Measurements from ENCODE around the gene SHTN1. TPM values are rescaled to one million over a fixed set of nuclear protein-coding genes. Genes with fewer than 3 reads are reported as not detected.

SHTN1 gene
- total and polyA plus RNA-seq, 10 of the 15 experiments (the other 5 are each of a cell fraction or from before 2014, with no cell fraction given): 0.79 to 4.0 (median 2.0) TPM

- intact Hi-C loops (cut with micrococcal nuclease; ENCODE audit: unreplicated experiment): no loop called here
- ChIA-PET POLR2A (no interaction called here), CTCF (interaction anchor here (0.9 kb wide), 1 partner anchor 226 kb away, joined by 6 read pairs; no protein-coding TSS in a partner anchor), RAD21 (ENCODE audit: unreplicated experiment) (no interaction called here), SMC1A (ENCODE audit: uncharacterized antibody, unreplicated experiment) (interaction anchor here (0.5 to 1.0 kb wide), 2 partner anchors 14 to 35 kb away, joined by 3 read pairs; no protein-coding TSS in a partner anchor)
- in situ Hi-C loops (cut with MboI): no loop called here
- 29% methylated on average over 9 of the region's 9 CpGs for WGBS (ENCODE audit: insufficient coverage, insufficient replicate concordance, low lambda C conversion rate, missing lambda C conversion rate)
- Histone ChIP-seq H3K27ac (ENCODE audit: control insufficient read depth, insufficient read depth) (no peak overlapping the region), H3K9me3 (replicated peaks; ENCODE audit: control insufficient read depth, insufficient read depth, low read length) (no peaks in the 10 kb centered on the region), H2AFZ (ENCODE audit: control insufficient read depth, low read depth, low read length) (no peak overlapping the region), H3K36me3 (ENCODE audit: control insufficient read depth in 2 of 2, insufficient read depth in 2 of 2, low read length in 1 of 2) (no peaks in the 10 kb centered on the region), H3K4me3 (no peak overlapping the region), H3K9ac (ENCODE audit: control insufficient read depth, insufficient read depth, low read length) (no peak overlapping the region), H3K27me3 (replicated peaks in 1 of 2; ENCODE audit: control insufficient read depth in 2 of 2, insufficient read depth in 2 of 2, low read length in 1 of 2) (no peaks in the 10 kb centered on the region), H3K4me1 (ENCODE audit: control insufficient read depth, insufficient read depth, low read length) (no peaks in the 10 kb centered on the region), H4K20me1 (ENCODE audit: control insufficient read depth, insufficient read depth) (no peaks in the 10 kb centered on the region), H3K4me2 (ENCODE audit: control insufficient read depth, insufficient read depth) (no peak overlapping the region), H3K79me2 (ENCODE audit: control insufficient read depth, insufficient read depth, low read length) (no peaks in the 10 kb centered on the region)
- FAIRE-seq: no peak
- BruUV-seq (replicated peaks): no TSS peak
- ATAC-seq: no peak
- no peak for TF ChIP-seq E2F4 (IDR thresholded peaks at IDR 0.05; ENCODE audit: low read depth, low read length)
- no peak for TF ChIP-seq RFX5 (IDR thresholded peaks at IDR 0.05; ENCODE audit: low read depth, low read length)
- no peak for TF ChIP-seq TBL1XR1 (IDR thresholded peaks at IDR 0.05; ENCODE audit: low read depth, low read length)
- DNase-seq (ENCODE audit: low read depth, low spot score): no peak
Observed at GRCh38 chr10:116961406-116962251, 43.4 kb downstream of the SHTN1 start.

- Histone ChIP-seq H3K4me3 (no peak overlapping the region), H3K9ac (ENCODE audit: control insufficient read depth, insufficient read depth, low read length) (no peak overlapping the region), H3K9me3 (replicated peaks; ENCODE audit: control insufficient read depth, insufficient read depth, low read length) (no peaks in the 10 kb centered on the region), H3K36me3 (ENCODE audit: control insufficient read depth in 2 of 2, insufficient read depth in 2 of 2, low read length in 1 of 2) (no peaks in the 10 kb centered on the region), H3K27ac (ENCODE audit: control insufficient read depth, insufficient read depth) (no peak overlapping the region), H3K79me2 (ENCODE audit: control insufficient read depth, insufficient read depth, low read length) (no peaks in the 10 kb centered on the region), H2AFZ (ENCODE audit: control insufficient read depth, low read depth, low read length) (no peak overlapping the region), H3K27me3 (replicated peaks in 1 of 2; ENCODE audit: control insufficient read depth in 2 of 2, insufficient read depth in 2 of 2, low read length in 1 of 2) (no peaks in the 10 kb centered on the region), H3K4me2 (ENCODE audit: control insufficient read depth, insufficient read depth) (no peak overlapping the region), H4K20me1 (ENCODE audit: control insufficient read depth, insufficient read depth) (no peaks in the 10 kb centered on the region), H3K4me1 (ENCODE audit: control insufficient read depth, insufficient read depth, low read length) (no peaks in the 10 kb centered on the region)
- ATAC-seq: no peak
- RAD21 ChIA-PET (ENCODE audit: unreplicated experiment): no interaction called here
- no peak for FAIRE-seq
- SMC1A ChIA-PET (ENCODE audit: uncharacterized antibody, unreplicated experiment): no interaction called here
- WGBS (ENCODE audit: insufficient coverage, insufficient replicate concordance, low lambda C conversion rate, missing lambda C conversion rate): 41% methylated on average over 5 of the region's 5 CpGs
- intact Hi-C loops (cut with micrococcal nuclease; ENCODE audit: unreplicated experiment) (no loop called here), in situ Hi-C loops (cut with MboI) (no loop called here)
- CTCF ChIA-PET: no interaction called here
- POLR2A ChIA-PET: no interaction called here
- DNase-seq (ENCODE audit: low read depth, low spot score): no peak
- no TSS peak for BruUV-seq (replicated peaks)
- TF ChIP-seq MTA3 (IDR thresholded peaks at IDR 0.05; ENCODE audit: borderline replicate concordance, low read length) (no peak), NFIC (IDR thresholded peaks at IDR 0.05; ENCODE audit: low read depth, low read length) (no peak), SKIL (IDR thresholded peaks at IDR 0.05; ENCODE audit: low read depth, poor library complexity, severe bottlenecking) (no peak), EGR1 (IDR thresholded peaks at IDR 0.05; ENCODE audit: borderline replicate concordance in 1 of 2, low read depth in 2 of 2, low read length in 2 of 2) (no peak), EZH2 (IDR thresholded peaks at IDR 0.05; ENCODE audit: borderline replicate concordance, control insufficient read depth, low read depth, low read length) (no peak), STAT1 (conservative IDR thresholded peaks at IDR 0.05) (no peak), GATAD2B (conservative IDR thresholded peaks at IDR 0.05; ENCODE audit: low read depth) (no peak), CHD1 (IDR thresholded peaks at IDR 0.05; ENCODE audit: low read depth, low read length) (no peak), ETV6 (conservative IDR thresholded peaks at IDR 0.05 in 1 of 2, IDR thresholded peaks at IDR 0.05 in 1 of 2; ENCODE audit: borderline replicate concordance in 1 of 2, low read depth in 1 of 2) (no peak)
Observed at GRCh38 chr10:116960066-116960776, 44.8 kb downstream of the SHTN1 start.

Data from GM12878 (cell line).